Subcutaneous abdominal adipose tissue (tissue), 5 donors: ENCODE data around the gene SHC2.
"Not testable (repeated sequence)": the region's sequence is repeated elsewhere in the genome, so short reads cannot be mapped to it uniquely, and the experiment has no call there.

Experiments
- H3K27ac ChIP-seq: one replicate; pipeline ENCODE4 v1.7.0; 2013; ENCODE audit warnings: low read depth, mild to moderate bottlenecking, inconsistent platforms, low read length, moderate library complexity
- H3K27me3 ChIP-seq, 5 donors: one replicate each; pipeline ENCODE4 v1.7.0; 2013; ENCODE audit warnings: low read length in 5 of 5, inconsistent platforms in 1 of 5; ENCODE audit not compliant: control insufficient read depth in 5 of 5, insufficient read depth in 4 of 5
- H3K36me3 ChIP-seq, 5 donors: one replicate each; pipeline ENCODE4 v1.7.0; 2013; ENCODE audit warnings: low read length in 5 of 5; ENCODE audit not compliant: control insufficient read depth in 5 of 5, insufficient read depth in 5 of 5
- H3K4me1 ChIP-seq, 5 donors: one replicate each; pipeline ENCODE4 v1.7.0; 2013; ENCODE audit warnings: low read length in 5 of 5, mild to moderate bottlenecking in 3 of 5, moderate library complexity in 1 of 5; ENCODE audit not compliant: control insufficient read depth in 5 of 5, insufficient read depth in 5 of 5
- H3K4me3 ChIP-seq, 5 donors: one replicate each; pipeline ENCODE4 v1.7.0; 2013; ENCODE audit warnings: low read length in 5 of 5, low read depth in 1 of 5
- H3K9ac ChIP-seq, 5 donors: one replicate each; pipeline ENCODE4 v1.7.0; 2013; ENCODE audit warnings: low read length in 5 of 5, mild to moderate bottlenecking in 4 of 5, moderate library complexity in 3 of 5
- H3K9me3 ChIP-seq, 5 donors: one replicate each; pipeline ENCODE4 v1.7.0; 2013; ENCODE audit warnings: low read length in 5 of 5; ENCODE audit not compliant: control insufficient read depth in 5 of 5
- donor health status: healthy.
- donor health status: healthy.
- donor health status: healthy.
- donor health status: healthy.
- donor health status: healthy.

Gene SHC2

GRCh38 chr19:458091-459042 is 2.5 kb downstream of the SHC2 start:
- no peak overlapping the region for H3K4me3 ChIP-seq
- peaks cover 0 to 22% (median 13%) of the 10 kb centered on the region in 5 donors for H3K4me1 ChIP-seq
- H3K27me3 ChIP-seq: peaks cover 0 to 11% (median 4%) of the 10 kb centered on the region in 5 donors
- H3K9ac ChIP-seq: no peak overlapping the region
- H3K36me3 ChIP-seq: peaks cover 0 to 4% (median 0%) of the 10 kb centered on the region in 5 donors
- no peaks in the 10 kb centered on the region for H3K9me3 ChIP-seq
- H3K27ac ChIP-seq: no peak overlapping the region

DNA sequence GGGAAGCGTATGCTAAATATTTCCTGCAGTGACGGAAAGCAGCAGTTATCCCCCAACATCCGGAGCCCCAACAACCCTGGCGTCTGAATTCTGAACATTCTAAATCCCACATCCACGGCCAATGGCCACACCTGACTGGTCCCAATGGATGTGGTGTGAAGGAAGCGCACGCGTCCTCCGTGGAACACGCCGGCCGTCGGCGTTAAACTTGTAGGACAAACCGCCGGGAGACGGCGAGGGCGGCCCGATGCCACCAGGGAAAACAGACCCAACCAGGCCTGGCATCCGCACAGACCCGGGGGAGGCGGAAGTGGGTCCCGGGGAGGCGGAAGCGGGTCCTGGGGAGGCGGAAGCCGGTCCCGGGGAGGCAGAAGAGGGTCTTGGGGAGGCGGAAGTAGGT is 3.2 kb downstream of the SHC2 start:
- no peak overlapping the region for H3K4me3 ChIP-seq
- H3K4me1 ChIP-seq: peaks cover 0 to 22% (median 13%) of the 10 kb centered on the region in 5 donors
- H3K9ac ChIP-seq: no peak overlapping the region
- no peak overlapping the region for H3K27ac ChIP-seq
- peaks cover 0 to 11% (median 4%) of the 10 kb centered on the region in 5 donors for H3K27me3 ChIP-seq
- no peaks in the 10 kb centered on the region for H3K9me3 ChIP-seq
- peaks cover 0 to 4% (median 0%) of the 10 kb centered on the region in 5 donors for H3K36me3 ChIP-seq

GRCh38 chr19:456547-457110 is 4.2 kb downstream of the SHC2 start:
- no peak overlapping the region for H3K4me3 ChIP-seq
- no peak overlapping the region for H3K9ac ChIP-seq
- H3K9me3 ChIP-seq: no peaks in the 10 kb centered on the region
- peaks cover 0 to 6% (median 0%) of the 10 kb centered on the region in 5 donors for H3K27me3 ChIP-seq
- H3K36me3 ChIP-seq: peaks cover 0 to 4% (median 0%) of the 10 kb centered on the region in 5 donors
- H3K4me1 ChIP-seq: peaks cover 0 to 15% (median 8%) of the 10 kb centered on the region in 5 donors
- no peak overlapping the region for H3K27ac ChIP-seq

DNA sequence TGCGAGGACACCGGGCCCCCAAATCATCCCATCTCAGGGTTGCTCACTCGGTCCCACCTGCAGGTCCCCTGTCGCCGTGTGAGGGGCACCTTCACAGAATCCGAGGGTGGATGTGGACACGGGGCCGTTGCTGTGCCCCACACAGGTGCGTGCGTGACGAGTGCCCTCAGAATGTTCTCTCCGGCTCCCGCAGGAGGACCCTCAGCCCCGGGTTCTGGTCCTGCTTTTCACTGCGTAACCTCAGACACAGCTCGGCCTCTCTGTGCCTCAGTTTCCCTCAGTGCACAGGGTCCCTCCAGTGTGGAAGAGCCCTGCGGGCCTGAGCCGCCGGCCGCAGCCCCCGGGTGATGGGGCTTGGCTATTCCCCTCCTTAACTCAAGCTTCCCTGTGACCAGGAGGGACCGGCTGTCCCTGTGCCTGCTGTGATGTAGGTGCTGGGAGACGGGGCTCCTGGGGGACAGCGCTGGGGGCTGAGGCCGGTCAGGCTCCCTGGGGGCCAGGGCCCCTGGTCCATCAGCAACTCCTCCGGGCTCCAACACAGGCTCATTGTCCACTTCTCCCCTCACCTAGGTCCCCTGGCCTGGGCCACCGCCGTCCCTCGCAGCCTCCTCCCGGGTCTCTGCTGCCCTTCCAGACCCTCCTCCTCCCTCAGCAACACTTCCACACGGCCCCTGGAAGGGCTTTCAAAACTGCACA is 4.8 kb downstream of the SHC2 start:
- Histone ChIP-seq H3K27ac (no peak overlapping the region), H3K9me3 (peaks cover 0 to 3% (median 0%) of the 10 kb centered on the region in 5 donors), H3K27me3 (peaks cover 0 to 6% (median 0%) of the 10 kb centered on the region in 5 donors), H3K36me3 (peaks cover 0 to 4% (median 0%) of the 10 kb centered on the region in 5 donors), H3K4me1 (peaks cover 0 to 10% (median 5%) of the 10 kb centered on the region in 5 donors), H3K9ac (no peak overlapping the region), H3K4me3 (no peak overlapping the region)

DNA sequence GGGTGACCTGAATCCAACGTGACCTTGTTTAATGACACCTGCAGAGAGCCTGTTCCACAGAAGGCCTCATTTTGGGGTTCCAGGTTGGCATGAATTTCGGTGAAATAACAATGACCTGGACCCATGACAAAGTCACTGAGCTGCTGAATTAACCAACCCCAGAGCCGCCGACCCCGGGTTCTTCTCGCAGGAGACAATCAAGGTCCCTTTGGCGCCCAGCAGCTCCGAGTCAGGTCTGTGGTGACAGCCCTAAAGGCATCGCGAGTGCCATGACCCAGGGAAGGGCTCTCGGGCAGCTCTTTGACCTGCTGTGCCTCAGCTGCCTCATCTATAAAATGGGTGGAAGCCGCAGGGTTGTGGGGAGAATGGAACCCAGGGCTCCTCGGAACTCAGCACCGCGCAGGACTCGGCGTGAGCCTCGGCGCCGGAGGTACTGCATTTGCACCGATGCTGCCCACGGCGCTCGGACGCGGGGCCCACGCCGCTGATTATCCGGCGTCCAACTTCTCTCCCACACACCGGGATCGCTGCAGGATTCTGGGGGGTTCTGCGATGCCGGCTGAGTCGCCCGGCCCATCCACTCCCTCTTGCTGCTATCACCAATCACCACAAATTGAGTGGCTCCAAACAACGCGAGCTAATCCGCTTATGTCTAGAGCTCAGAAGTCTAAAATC is 5.7 kb downstream of the SHC2 start:
- H3K36me3 ChIP-seq: peaks cover 0 to 4% (median 0%) of the 10 kb centered on the region in 5 donors
- H3K4me3 ChIP-seq: no peak overlapping the region
- peaks cover 0 to 6% (median 0%) of the 10 kb centered on the region in 5 donors for H3K27me3 ChIP-seq
- no peak overlapping the region for H3K9ac ChIP-seq
- no peak overlapping the region for H3K27ac ChIP-seq
- H3K4me1 ChIP-seq: peaks cover 0 to 10% (median 5%) of the 10 kb centered on the region in 5 donors
- H3K9me3 ChIP-seq: peaks cover 0 to 4% (median 0%) of the 10 kb centered on the region in 5 donors

- H3K27me3 ChIP-seq: no peaks in the 10 kb centered on the region
- no peaks in the 10 kb centered on the region for H3K4me1 ChIP-seq
- no peak overlapping the region for H3K4me3 ChIP-seq
- H3K9me3 ChIP-seq: peaks cover 0 to 4% (median 0%) of the 10 kb centered on the region in 5 donors
- H3K9ac ChIP-seq: no peak overlapping the region
- peaks cover 0 to 4% (median 0%) of the 10 kb centered on the region in 5 donors for H3K36me3 ChIP-seq
- no peak overlapping the region for H3K27ac ChIP-seq
Measured at GRCh38 chr19:453606-454005, 7.2 kb downstream of the SHC2 start.

GRCh38 chr19:452829-453228 is 8.0 kb downstream of the SHC2 start:
- H3K4me1 ChIP-seq: peaks cover 0 to 8% (median 0%) of the 10 kb centered on the region in 5 donors
- H3K9me3 ChIP-seq: peaks cover 0 to 4% (median 0%) of the 10 kb centered on the region in 5 donors
- no peak overlapping the region for H3K27ac ChIP-seq
- H3K27me3 ChIP-seq: no peaks in the 10 kb centered on the region
- peaks cover 0 to 4% (median 0%) of the 10 kb centered on the region in 5 donors for H3K36me3 ChIP-seq
- H3K9ac ChIP-seq: no peak overlapping the region
- H3K4me3 ChIP-seq: no peak overlapping the region

GRCh38 chr19:450912-451481 is 9.8 kb downstream of the SHC2 start:
- H3K27ac ChIP-seq, H3K9ac ChIP-seq, H3K9me3 ChIP-seq, H3K36me3 ChIP-seq, H3K27me3 ChIP-seq, H3K4me3 ChIP-seq, H3K4me1 ChIP-seq: not testable (repeated sequence)

DNA sequence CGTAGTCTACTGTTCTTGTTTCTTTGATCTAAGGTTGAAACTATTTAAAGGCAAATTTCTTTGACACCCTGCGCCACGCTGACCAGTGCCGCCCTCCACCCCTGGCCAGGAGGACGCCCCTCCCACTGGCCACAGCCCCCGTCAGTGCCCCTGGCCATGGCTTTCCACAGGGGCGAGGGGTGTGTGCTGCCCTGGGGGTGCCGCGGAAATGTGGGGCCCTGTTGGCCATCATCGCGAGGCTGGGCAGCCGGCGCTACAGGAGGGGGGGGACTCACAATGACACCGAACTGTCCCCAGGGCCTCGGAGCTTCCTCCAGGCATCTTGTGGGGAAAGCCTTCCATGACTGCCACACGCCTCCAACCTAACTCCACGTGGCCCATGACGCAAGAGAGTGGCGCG is 10.9 kb downstream of the SHC2 start:
- Histone ChIP-seq H3K9me3 (peaks cover 0 to 4% (median 0%) of the 10 kb centered on the region in 5 donors), H3K36me3 (peaks cover 0 to 4% (median 0%) of the 10 kb centered on the region in 5 donors), H3K9ac (no peak overlapping the region), H3K27ac (no peak overlapping the region), H3K4me3 (no peak overlapping the region), H3K4me1 (peaks cover 0 to 10% (median 0%) of the 10 kb centered on the region in 5 donors), H3K27me3 (no peaks in the 10 kb centered on the region)
